ENCODE results near the gene YPEL5.

Gene YPEL5

DNA sequence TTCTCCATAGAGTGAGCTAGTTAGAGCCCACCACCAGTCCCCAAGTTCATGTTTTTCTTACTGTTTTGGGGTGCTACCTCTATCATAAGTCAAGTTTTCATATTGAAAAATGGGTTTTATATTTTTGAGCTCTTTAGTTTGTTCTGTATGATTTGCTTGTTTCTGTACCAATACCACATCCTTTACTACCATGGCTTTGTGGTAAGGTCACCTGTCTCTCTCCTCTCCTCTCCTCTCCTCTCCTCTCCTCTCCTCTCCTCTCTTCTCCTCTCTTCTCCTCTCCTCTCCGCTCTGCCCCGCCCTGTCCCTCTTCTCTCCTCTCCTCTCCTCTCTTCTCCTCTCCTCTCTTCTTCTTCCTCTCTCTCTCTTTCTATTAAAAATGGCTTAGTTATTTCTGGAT, 62.4 kb downstream of the YPEL5 start:
- Histone ChIP-seq H3K27ac (ENCODE audit: low read depth, low read length) (no peak overlapping the region), H3K9me3 (ENCODE audit: low read length) (no peaks in the 10 kb centered on the region), H3K27me3 (ENCODE audit: control insufficient read depth in 1 of 2, insufficient read depth in 2 of 2, low read length in 2 of 2) (no peaks in the 10 kb centered on the region), H3K4me1 (ENCODE audit: insufficient read depth, low read length) (peaks cover 5% of the 10 kb centered on the region), H3K36me3 (ENCODE audit: insufficient read depth, low read length) (no peaks in the 10 kb centered on the region), H3K9ac (ENCODE audit: low read length) (no peak overlapping the region), H3K4me3 (ENCODE audit: low read depth in 1 of 2, low read length in 2 of 2) (no peak overlapping the region)
